Pancreas (tissue), 10 donors: ENCODE measurements around the gene TAS2R46. TPM values are rescaled to one million over a fixed set of nuclear protein-coding genes. Genes with fewer than 3 reads are reported as not detected.
"Not testable (repeated sequence)": the region's sequence is repeated elsewhere in the genome, so short reads cannot be mapped to it uniquely, and the experiment has no call there.

Source experiments
- ATAC-seq, 4 donors: fragments of 200-7000 bp; cut with Tn5 transposase; one replicate each; pipeline versions ENCODE4 v1.8.0 to v1.9.1; 2020; ENCODE audit warnings: mild to moderate bottlenecking in 4 of 4, moderate library complexity in 4 of 4
- DNase-seq, 6 donors: peaks; one replicate each; pipeline ENCODE4 v3.0.0-alpha.2; 2020
- FAIRE-seq: peaks from 2 replicates; lab custom pipeline; 2012; peaks lifted over from hg19 to GRCh38; lab: Jason Lieb, UNC
- H3K27ac ChIP-seq, 4 donors: fragments of 200-600 bp; sonication (generic); 1 replicate in 3 of 4; 2 replicates in 1 of 4; pipeline versions ENCODE4 v1.5.0 to v1.8.0; 2020
- H3K27me3 ChIP-seq, 4 donors: fragments of 200-600 bp; one replicate each; pipeline ENCODE4 v1.8.0; 2021
- H3K36me3 ChIP-seq, 3 donors: fragments of 200-600 bp; sonication (generic) in 1 of 3; one replicate each; pipeline versions ENCODE4 v1.5.0 to v1.8.0; 2020 to 2021
- H3K4me1 ChIP-seq, 3 donors: fragments of 200-600 bp; one replicate each; pipeline ENCODE4 v1.8.0; 2021
- H3K4me3 ChIP-seq, 4 donors: fragments of 200-600 bp; sonication (generic) in 2 of 4; one replicate each; pipeline versions ENCODE4 v1.5.0 to v1.8.0; 2020 to 2021
- H3K9me3 ChIP-seq, 4 donors: fragments of 200-600 bp; one replicate each; pipeline ENCODE4 v1.8.0; 2021
- CTCF ChIP-seq, 4 donors: fragments of 200-600 bp; sonication (generic) in 3 of 4; IDR thresholded peaks; one replicate each; pipeline versions ENCODE4 v1.5.0 to v1.8.0; 2021; ENCODE audit warnings: antibody characterized with exemption in 4 of 4
- WGBS, 2 donors: extraction: QIAGEN DNeasy Blood & Tissue Kit; methylation state at CpG; one replicate each; pipeline ENCODE4 v1.1.7; 2013; 5-methylcytosine and 5-hydroxymethylcytosine counted together
- intact Hi-C, 3 donors: fragments of 100-400 bp; cut with DNase I; formaldehyde crosslinking; loops; one replicate each; pipeline versions ENCODE4 v1.11.1 to v1.14.2; 2022
- polyA plus RNA-seq, 2 donors: library from polyadenylated mRNA; stranded (reverse); fragments of 200-250 nt; gene quantifications; one replicate each; pipeline ENCODE4 v1.2.3, GENCODE V29; 2013
- total RNA-seq, 6 donors: library from RNA; stranded (reverse); fragmentation: NEBNext Ultra II Directional in 4 of 6; extraction: Animal tissue kit (Norgen Biotek cat#: 25700) in 4 of 6; gene quantifications; one replicate each; pipeline versions ENCODE4 v1.2.1 to v1.2.4, GENCODE V29; 2021 to 2023
- donor health status: healthy with polysubstance abuse.
- donor health status: DM: no; HTN: no; CAD: no; lungs with moderate emphysema.
- donor health status: DM: no; HTN: no; CAD: no.
- donor health status: control.
- donor health status: control.
- donor health status: Bipolar disorder and iron deficiency.
- donor health status: DM: yes; HTN: yes; CAD: no.
- donor health status: DM: no; HTN: no; CAD: no.
- donor health status: DM: no; HTN: no; CAD: no.
- donor health status: DM: yes; HTN: yes; CAD: no.

The TAS2R46 gene
- total and polyA plus RNA-seq, 8 donors: 0.43 to 0.61 (median 0.55) TPM; not detected in 2

- 47 to 52% methylated on average over 3 of the region's 3 CpGs for WGBS, 2 donors
- no peak overlapping the region for H3K4me3 ChIP-seq
- no peaks in the 10 kb centered on the region for H3K27me3 ChIP-seq
- no peak overlapping the region for H3K27ac ChIP-seq
- FAIRE-seq (no peak), ATAC-seq (no peak), DNase-seq (no peak)
- intact Hi-C loops: no loop called here
- H3K9me3 ChIP-seq: peaks cover 0 to 3% (median 0%) of the 10 kb centered on the region in 4 donors
- no peak for TF ChIP-seq CTCF (IDR thresholded peaks at IDR 0.05)
- no peaks in the 10 kb centered on the region for H3K36me3 ChIP-seq
- H3K4me1 ChIP-seq: no peaks in the 10 kb centered on the region
Measured at GRCh38 chr12:11039171-11039570, 22.9 kb downstream of the TAS2R46 start.

DNA sequence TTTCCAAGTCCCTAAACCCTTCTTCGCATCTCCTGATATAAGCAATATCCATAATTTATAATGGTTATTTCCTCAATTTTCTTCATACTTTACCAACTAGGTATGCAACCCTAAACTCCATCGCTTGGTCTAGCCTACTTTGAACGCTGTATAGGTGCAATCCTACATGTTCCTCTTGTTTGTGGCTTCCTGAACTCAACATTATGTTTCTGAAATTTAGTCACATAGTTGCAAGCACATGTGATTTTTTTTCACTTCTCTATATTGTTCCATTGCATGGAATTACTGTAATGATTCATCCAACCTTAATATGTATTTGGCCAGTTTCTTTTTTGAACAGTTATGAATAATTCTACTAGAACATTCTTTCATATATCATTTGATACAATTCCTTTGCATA lies 28.1 kb downstream of the TAS2R46 start:
- H3K36me3 ChIP-seq, intact Hi-C loops, FAIRE-seq, ATAC-seq, DNase-seq, H3K4me3 ChIP-seq, H3K27ac ChIP-seq, H3K27me3 ChIP-seq, H3K4me1 ChIP-seq, H3K9me3 ChIP-seq: not testable (repeated sequence)
- no CpG with 5 or more reads among the region's 3 CpGs for WGBS, 2 donors

DNA sequence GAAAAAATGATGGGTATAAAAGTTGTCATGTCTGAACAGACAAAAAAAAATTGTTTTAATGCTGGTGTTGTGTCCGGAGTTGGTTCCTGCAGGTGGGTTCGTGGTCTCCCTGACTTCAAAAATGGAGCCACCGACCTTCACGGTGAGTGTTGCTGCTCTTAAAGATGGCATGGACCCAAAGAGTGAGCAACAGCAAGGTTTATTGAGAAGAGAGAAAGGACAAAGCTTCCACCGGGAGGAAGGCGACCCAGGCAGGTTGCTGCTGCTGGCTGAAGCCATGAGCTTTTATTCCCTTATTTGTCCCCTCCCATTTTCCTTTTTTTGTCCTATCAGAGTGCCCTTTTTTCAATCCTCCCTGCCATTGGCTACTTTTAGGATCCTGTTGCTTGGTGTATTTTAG lies 30.8 kb downstream of the TAS2R46 start, which contains the start of gene TAS2R31:
Gene TAS2R31 (minus strand): TSS at position 101 of the 400 bp plus-strand sequence. CDS start 72 bp downstream, at position 29.
- no peak for FAIRE-seq
- DNase-seq: no peak
- Histone ChIP-seq H3K9me3 (no peaks in the 10 kb centered on the region), H3K36me3 (no peaks in the 10 kb centered on the region), H3K4me1 (no peaks in the 10 kb centered on the region), H3K4me3 (no peak within 1 kb of the TSS), H3K27ac (no peak within 1 kb of the TSS), H3K27me3 (no peaks in the 10 kb centered on the region)
- no peak for TF ChIP-seq CTCF (IDR thresholded peaks at IDR 0.05)
- ATAC-seq: no peak
- 96 to 98% methylated on average over 6 of the region's 6 CpGs for WGBS, 2 donors
- intact Hi-C loops: no loop called here

GRCh38 chr12:11026118-11026517 lies 36.0 kb downstream of the TAS2R46 start:
- H3K4me1 ChIP-seq: no peaks in the 10 kb centered on the region
- WGBS, 2 donors: 92 to 94% methylated on average over 6 of the region's 6 CpGs
- H3K27me3 ChIP-seq: no peaks in the 10 kb centered on the region
- H3K27ac ChIP-seq: no peak overlapping the region
- no peaks in the 10 kb centered on the region for H3K9me3 ChIP-seq
- ATAC-seq (no peak), DNase-seq (no peak), FAIRE-seq (no peak)
- no peak for TF ChIP-seq CTCF (IDR thresholded peaks at IDR 0.05)
- H3K36me3 ChIP-seq: no peaks in the 10 kb centered on the region
- H3K4me3 ChIP-seq: no peak overlapping the region
- intact Hi-C loops: no loop called here

GRCh38 chr12:11023387-11023786 lies 38.7 kb downstream of the TAS2R46 start:
- WGBS, 2 donors: 65 to 68% methylated on average over 2 of the region's 2 CpGs
- no peak for DNase-seq

More at GRCh38 chr12:11023387-11023786, 38.7 kb downstream of the TAS2R46 start:
- no peak for TF ChIP-seq CTCF (IDR thresholded peaks at IDR 0.05)
- H3K36me3 ChIP-seq: no peaks in the 10 kb centered on the region
- intact Hi-C loops: no loop called here
- FAIRE-seq (no peak), ATAC-seq (peak in 1 of 4 donors; percentile 18)
- H3K9me3 ChIP-seq: no peaks in the 10 kb centered on the region
- H3K27me3 ChIP-seq: no peaks in the 10 kb centered on the region
- H3K4me1 ChIP-seq: no peaks in the 10 kb centered on the region
- H3K4me3 ChIP-seq: no peak overlapping the region
- no peak overlapping the region for H3K27ac ChIP-seq
